DMS114 treated with DMSO at 0.1 percent for 48 hours (cell line): ENCODE measurements around the gene ZMYM3.

Experiments used
- DNase-seq: peaks from one replicate; lab custom pipeline; 2025; ENCODE audit not compliant: unreplicated experiment; lab: John Stamatoyannopoulos, UW

ZMYM3 gene

GRCh38 chrX:71214604-71215337 is 39.2 kb downstream of the ZMYM3 start:
- DNase-seq: no peak

GRCh38 chrX:71214152-71214551 is 39.8 kb downstream of the ZMYM3 start:
- DNase-seq: no peak

GRCh38 chrX:71212536-71212935 is 41.4 kb downstream of the ZMYM3 start:
- no peak for DNase-seq

GRCh38 chrX:71210816-71211215 is 43.1 kb downstream of the ZMYM3 start:
- DNase-seq: no peak

- DNase-seq: no peak
Observed at GRCh38 chrX:71199252-71200008, 54.5 kb downstream of the ZMYM3 start.

GRCh38 chrX:71198066-71198465 is 55.9 kb downstream of the ZMYM3 start:
- DNase-seq: no peak

- no peak for DNase-seq
Observed at GRCh38 chrX:71195964-71196649, 57.8 kb downstream of the ZMYM3 start.

- DNase-seq: no peak
Observed at GRCh38 chrX:71191248-71191647, 62.7 kb downstream of the ZMYM3 start.
